Sigmoid colon (tissue), 4 donors: ENCODE results near the gene BRSK2.

Experiments used
- CTCF ChIP-seq, 4 experiments: fragments of 450-650 bp in 3 of 4; fragments of 200-600 bp in 1 of 4; IDR thresholded peaks; one replicate each; pipeline ENCODE4 v1.5.1; 2016 to 2019; ENCODE audit warnings: antibody characterized with exemption in 4 of 4, mild to moderate bottlenecking in 3 of 4, moderate library complexity in 2 of 4
- EP300 ChIP-seq, 4 donors: sonication (generic); formaldehyde crosslinking; IDR thresholded peaks; one replicate each; pipeline ENCODE4 v1.6.1; 2017; ENCODE audit warnings: antibody characterized with exemption in 4 of 4
- POLR2A ChIP-seq, 2 donors: fragments of 450-650 bp; IDR thresholded peaks; one replicate each; pipeline ENCODE4 v1.6.1; 2016; ENCODE audit warnings: antibody characterized with exemption in 2 of 2, mild to moderate bottlenecking in 2 of 2, moderate library complexity in 2 of 2
- POLR2AphosphoS5 ChIP-seq, 4 donors: sonication (generic); formaldehyde crosslinking; IDR thresholded peaks; one replicate each; pipeline ENCODE4 v1.6.1; 2017; ENCODE audit warnings: antibody characterized with exemption in 4 of 4

GRCh38 chr11:1382429-1382828 lies 7.3 kb upstream of the BRSK2 start:
- TF ChIP-seq CTCF (IDR thresholded peaks at IDR 0.05) (no peak), EP300 (IDR thresholded peaks at IDR 0.05) (no peak), POLR2AphosphoS5 (IDR thresholded peaks at IDR 0.05) (no peak), POLR2A (IDR thresholded peaks at IDR 0.05) (no peak)
